Stimulated activated CD4-positive, alpha-beta T cell treated with anti-CD3 and anti-CD28 coated beads, Interleukin-15, amount 100 ng/mL, for 24 hours (primary cell): Measurements from ENCODE around the gene SPEN.
A peak's percentile ranks its signal among the peaks of the same experiment; 100 is the strongest.
"Not testable (repeated sequence)": the region's sequence is repeated elsewhere in the genome, so short reads cannot be mapped to it uniquely, and the experiment has no call there.

Experiments
- DNase-seq: peaks from one replicate; pipeline ENCODE4 v3.0.0-alpha.2; 2020

Gene SPEN, protein sequence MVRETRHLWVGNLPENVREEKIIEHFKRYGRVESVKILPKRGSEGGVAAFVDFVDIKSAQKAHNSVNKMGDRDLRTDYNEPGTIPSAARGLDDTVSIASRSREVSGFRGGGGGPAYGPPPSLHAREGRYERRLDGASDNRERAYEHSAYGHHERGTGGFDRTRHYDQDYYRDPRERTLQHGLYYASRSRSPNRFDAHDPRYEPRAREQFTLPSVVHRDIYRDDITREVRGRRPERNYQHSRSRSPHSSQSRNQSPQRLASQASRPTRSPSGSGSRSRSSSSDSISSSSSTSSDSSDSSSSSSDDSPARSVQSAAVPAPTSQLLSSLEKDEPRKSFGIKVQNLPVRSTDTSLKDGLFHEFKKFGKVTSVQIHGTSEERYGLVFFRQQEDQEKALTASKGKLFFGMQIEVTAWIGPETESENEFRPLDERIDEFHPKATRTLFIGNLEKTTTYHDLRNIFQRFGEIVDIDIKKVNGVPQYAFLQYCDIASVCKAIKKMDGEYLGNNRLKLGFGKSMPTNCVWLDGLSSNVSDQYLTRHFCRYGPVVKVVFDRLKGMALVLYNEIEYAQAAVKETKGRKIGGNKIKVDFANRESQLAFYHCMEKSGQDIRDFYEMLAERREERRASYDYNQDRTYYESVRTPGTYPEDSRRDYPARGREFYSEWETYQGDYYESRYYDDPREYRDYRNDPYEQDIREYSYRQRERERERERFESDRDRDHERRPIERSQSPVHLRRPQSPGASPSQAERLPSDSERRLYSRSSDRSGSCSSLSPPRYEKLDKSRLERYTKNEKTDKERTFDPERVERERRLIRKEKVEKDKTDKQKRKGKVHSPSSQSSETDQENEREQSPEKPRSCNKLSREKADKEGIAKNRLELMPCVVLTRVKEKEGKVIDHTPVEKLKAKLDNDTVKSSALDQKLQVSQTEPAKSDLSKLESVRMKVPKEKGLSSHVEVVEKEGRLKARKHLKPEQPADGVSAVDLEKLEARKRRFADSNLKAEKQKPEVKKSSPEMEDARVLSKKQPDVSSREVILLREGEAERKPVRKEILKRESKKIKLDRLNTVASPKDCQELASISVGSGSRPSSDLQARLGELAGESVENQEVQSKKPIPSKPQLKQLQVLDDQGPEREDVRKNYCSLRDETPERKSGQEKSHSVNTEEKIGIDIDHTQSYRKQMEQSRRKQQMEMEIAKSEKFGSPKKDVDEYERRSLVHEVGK (N-terminal part only)

DNA sequence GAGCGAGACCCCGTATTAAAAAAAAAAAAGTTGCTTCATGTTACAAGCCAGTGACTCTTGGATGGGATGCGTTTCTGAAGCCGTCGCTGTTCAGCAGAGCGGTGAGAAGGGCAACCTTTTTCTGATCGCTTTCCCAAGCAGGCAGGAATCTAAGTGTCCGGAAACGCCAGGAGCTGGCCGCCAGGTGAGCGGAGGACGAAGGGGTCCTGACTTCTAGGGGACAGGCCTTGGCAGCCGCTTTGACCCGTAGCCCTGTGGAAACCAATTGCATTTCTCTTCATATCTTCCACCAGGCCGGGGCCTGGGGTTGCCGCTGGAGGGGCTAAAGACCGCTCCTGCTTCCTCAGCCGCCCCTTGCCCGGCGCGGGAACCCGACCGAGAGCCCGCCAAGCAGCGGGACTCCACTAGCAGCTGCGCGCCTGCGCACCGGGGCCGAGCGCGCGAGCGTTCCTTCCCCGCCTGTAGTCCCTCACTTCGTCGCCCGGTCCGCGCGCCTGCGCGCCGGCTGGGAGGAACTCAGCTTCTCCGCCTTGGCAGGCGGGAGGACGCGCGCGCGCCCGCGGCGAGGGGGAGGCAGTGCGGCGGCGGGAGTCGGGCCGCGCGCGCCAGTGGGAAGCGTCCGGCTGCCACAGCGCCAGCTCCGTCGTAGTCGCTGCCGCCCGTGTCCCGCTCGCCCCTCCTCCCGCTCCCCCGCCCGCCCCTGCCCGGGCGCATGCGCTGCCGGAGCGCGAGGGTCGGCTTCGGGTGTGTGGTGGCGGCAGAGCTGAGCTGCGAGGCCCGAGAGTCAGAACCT is at the start of gene SPEN:
Gene SPEN, plus strand, starts transcription at position 608 of the 793 bp plus-strand sequence. CDS start 361 bp downstream, outside the sequence.
- DNase-seq, result peak; percentile 98

GRCh38 chr1:15799004-15799867 is 48.3 kb upstream of the SPEN start:
- peak; percentile 26 for DNase-seq

DNA sequence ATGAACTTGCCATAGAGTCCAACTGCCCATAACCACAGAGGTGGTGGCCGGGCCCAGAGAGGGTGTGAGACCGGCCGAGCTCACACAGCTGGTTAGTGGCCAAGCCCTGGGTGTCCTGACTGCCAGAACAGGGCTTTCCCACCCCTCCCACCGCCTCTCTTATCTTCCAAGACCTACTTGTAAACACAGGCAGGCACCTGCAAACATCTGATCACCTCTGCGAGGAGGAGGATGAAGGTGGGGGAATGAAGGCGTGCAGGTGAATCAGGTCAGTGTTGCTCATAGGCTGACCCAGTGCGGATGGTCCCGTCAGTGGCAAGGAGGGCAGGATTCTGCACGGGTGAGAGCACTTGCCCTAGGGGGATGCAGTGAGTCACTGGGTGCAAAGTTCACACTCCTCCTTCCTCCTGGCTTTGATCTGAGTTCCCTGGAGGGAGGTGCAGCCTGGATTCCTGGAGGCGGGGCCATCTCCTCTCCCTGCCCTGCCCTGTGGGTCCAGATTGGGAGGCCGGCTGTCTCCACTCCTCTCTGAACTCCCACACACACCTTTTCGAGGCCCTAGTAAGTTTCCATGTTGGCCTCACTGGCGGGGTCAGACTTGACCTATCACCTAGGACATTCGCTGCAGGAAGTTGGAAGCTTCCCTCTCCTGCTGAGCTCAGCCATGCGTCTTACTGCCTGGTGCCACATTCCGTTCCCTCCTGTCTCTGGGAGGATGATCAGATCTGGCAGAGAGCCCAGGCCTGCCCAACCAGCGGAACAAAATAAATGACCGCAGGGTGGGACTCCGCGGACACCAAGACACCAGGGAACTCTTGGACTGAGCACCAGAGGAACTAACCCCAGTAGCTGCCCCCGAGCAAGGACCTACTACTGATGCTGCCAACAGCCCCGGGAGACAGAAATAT is 47.3 kb upstream of the SPEN start:
- DNase-seq, result no peak

DNA sequence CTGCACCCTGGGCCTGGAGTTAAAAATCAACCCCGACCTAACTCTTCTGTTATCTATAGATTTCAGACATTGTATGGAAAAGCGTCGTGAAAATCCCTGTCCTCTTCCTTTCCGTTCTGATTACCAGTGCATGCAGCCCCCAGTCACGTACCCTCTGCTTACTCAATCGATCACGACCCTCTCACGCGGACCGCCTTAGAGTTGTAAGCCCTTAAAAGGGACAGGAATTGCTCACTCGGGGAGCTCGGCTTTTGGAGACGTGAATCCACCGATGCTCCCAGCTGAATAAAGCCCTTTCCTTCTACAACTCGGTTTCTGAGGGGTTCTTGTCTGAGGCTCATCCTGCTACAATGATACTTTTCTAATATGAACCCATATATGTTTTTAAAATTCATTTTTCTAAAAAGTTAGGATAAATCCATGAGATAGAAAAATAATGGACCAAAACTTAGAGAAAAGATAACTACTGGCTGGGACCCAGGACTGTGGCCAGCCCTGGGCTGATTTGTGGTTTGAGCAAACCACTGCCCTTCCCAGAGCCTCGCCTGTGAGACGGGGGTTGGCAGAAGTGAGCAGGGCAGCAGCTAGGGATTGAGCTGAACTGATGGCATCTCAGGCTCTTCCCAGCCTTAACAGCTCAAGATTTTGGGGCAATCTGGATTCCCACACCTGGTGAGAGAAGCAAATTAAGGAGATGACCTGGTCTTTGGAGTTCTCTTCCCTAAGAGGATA is 45.1 kb upstream of the SPEN start:
- no peak for DNase-seq

DNA sequence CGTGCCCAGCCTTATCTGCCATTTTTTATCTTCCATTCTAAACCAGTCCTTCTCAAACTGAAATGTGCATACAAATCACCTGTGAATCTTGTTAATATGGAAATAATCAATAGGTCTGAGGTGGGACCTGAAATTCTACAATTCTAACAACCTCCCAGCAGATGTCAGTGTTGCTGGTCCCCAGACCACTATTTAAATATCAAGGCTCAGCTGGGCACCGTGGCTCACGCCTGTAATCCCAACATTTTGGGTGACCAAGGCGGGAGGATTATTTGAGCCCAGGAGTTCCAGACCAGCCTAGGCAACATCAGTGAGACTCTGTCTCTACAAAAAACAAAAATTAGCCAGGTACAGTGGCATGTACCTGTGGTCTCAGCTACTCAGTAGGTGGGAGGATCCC is 44.1 kb upstream of the SPEN start:
- peak; percentile 19 for DNase-seq

DNA sequence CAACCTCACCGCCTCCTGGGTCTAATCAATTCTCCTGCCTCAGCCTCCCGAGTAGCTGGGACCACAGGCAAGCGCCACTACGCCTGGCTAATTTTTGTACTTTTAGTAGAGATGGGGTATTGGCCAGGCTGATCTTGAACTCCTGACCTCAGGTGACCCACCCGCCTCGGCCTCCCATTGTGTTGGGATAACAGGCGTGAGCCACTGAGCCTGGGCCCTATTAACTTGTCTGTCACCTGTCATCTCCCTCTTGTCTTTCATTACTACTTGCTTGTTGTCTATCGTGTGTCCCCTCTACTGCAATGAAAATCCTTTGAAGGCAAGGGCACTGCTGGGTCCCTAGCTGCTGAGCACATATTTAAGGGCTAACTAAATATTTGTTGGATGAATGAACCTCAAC is 43.4 kb upstream of the SPEN start:
- DNase-seq, result no peak

GRCh38 chr1:15807121-15807520 is 40.4 kb upstream of the SPEN start:
- DNase-seq, result no peak

DNA sequence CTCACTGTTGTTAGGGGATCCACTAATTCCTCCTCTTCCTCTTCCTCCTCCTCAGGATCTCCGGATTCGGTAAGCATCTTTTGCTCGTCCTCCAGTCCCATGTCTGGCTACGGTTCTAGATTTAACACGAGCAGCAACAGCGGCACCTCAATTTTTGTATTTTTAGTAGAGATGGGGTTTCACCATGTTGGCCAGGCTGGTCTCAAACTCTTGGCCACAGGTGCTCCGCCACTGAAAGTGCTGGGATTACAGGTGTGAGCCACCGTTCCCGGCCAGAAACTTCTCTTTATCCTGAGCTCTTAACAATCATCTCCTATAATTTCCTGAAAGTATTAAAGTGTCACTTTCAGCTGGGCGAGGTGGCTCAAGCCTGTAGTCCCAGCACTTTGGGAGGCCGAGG is 40.0 kb upstream of the SPEN start, which contains the start of gene UQCRHL:
Gene UQCRHL, minus strand, starts transcription at position 101 of the 400 bp plus-strand sequence. Its CDS starts 0 bp downstream, at position 101.
- not testable (repeated sequence) for DNase-seq

DNA sequence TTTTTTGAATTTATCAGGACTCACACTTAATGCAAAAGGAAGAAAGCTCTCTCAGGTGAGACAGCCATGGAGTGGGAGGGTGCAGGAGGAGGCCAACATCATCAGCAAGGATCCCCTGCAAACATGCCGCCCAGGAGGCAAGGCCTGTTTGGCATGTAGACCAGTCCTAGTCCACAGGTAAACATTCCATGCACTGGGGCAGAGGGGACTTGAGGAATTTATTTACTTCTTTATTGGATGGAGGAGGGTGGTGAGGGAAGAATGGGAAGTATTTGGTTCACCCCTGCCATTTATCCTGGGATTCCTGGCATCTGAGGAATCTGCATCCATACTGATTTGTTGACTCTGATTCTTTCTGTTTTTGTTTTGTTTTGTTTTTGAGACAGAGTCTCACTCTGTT is 38.6 kb upstream of the SPEN start:
- no peak for DNase-seq

DNA sequence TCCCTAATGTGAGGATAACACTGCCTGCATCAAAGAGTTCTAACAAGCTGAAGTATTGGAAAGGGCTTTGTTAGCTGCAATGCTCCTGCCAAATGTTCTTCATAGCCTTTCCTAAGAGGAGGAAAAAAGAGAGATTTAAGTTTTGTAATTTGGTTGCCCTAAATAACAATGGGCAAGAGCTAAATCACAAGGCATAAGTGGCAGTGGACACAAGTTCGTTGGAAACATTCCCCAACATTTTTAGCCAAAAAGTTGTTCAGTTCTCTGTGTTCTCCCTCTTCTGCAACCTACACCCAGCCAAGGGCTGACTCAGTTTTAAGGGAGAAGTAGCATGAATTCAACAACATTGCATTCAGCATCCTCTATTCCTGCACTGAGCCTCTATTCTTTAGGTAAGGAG is 37.4 kb upstream of the SPEN start:
- DNase-seq, result no peak

DNA sequence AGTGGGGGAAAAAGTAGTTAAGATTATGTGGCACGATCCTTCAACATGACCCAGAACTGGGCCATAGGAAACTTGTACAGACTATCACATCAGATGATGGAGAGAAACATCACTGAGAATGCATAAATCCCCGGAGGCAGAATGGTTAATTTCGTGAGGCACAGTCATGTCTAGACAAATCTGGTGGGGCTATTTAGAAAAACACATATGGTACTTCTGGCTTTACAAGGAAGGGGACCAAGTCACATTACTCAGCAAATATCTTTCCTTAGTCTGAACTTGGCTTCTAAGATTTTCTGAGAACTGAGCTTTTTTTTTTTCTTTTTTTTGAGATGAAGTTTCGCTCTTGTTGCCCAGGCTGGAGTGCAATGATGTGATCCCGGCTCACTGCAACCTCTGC is 30.8 kb upstream of the SPEN start:
- no peak for DNase-seq

- no peak for DNase-seq
These were observed 27.0 kb upstream of the SPEN start for GRCh38 chr1:15820478-15820877.

DNA sequence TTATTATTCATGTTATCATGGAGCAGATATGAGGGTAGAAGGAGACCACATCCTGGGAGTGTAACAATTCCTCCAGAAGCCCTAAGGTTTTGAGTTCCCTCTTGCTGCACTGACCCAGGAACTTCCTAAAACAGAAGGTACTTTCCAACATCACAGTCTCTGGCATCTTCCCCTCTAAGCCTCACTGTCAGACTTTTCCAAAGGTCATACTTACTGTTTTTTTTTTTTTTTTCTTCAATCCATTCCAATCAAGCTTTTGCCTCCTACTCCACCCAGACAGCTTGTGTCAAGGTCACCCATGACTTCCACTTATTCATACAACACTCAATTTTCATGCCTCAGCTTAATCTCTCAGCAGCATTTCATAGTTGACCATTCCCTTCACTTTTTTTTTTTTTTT is 21.7 kb upstream of the SPEN start:
- no peak for DNase-seq

- DNase-seq, result no peak
These were observed 20.5 kb upstream of the SPEN start for GRCh38 chr1:15826810-15827507.

DNA sequence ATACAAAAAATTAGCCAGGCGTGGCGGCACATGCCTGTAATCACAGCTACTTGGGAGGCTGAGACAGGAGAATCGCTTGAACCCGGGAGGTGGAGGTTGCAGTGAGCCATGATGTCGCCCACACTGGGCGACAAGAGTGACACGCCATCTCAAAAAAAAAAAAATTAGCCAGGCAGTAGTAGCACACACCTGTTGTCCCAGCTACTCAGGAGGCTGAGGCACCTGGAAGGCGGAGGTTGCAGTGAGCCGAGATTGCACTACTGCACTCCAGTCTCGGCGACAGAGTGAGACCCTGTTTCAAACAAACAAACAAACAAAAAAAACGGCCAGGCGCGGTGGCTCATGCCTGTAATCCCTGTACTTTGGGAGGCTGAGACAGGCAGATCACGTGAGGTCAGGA is 19.9 kb upstream of the SPEN start:
- not testable (repeated sequence) for DNase-seq

DNA sequence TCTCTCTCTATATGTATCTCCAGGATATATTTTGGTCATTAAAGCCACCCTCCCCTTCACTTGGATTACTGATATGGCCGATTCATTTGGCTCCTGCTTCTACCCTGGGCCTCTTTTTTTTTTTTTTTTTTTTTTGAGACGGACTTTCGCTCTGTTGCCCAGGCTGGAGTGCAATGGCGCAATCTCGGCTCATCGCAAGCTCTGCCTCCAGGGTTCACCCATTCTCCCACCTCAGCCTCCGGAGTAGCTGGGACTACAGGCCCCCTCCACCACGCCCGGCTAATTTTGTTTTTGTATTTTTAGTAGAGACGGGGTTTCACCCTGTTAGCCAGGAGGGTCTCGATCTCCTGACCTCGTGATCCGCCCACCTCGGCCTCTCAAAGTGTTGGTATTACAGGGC is 18.6 kb upstream of the SPEN start:
- not testable (repeated sequence) for DNase-seq

GRCh38 chr1:15830258-15830657 is 17.2 kb upstream of the SPEN start:
- DNase-seq, result no peak

DNA sequence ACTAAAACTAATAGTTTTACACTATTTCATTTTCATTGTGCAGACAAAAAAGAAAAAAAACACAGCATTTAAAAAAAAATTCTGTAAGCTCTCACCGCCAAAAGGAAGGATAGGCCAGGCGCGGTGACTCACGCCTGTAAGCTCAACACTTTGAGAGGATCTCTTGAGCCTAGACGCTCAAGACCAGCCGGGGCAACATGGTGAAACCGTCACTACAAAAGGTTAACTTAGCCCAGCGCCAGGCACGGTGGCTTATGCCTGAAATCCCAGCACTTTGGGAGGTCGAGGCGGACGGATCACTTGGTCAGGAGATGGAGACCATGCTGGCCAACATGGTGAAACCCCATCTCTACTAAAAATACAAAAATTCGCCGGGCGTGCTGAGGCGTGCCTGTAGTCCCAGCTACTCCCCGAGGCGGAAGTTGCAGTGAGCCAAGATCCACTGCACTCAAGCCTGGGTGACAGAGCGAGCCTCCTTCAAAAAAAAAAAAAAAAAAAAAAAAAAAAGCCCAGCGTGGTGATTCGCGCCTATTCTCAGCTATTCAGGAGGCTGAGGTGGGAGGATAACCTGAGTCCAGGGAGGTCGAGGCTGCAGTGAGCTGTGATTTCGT is 14.3 kb upstream of the SPEN start:
- peak; percentile 68 for DNase-seq
